AG04449 (cell line): ENCODE data around the gene DEFB119.
"Not testable (repeated sequence)": the region's sequence is repeated elsewhere in the genome, so short reads cannot be mapped to it uniquely, and the experiment has no call there.

Experiments used
- CTCF ChIA-PET: fragments of 350-600 bp; formaldehyde crosslinking; extraction: SDS; loops from one replicate; lab custom pipeline; 2021; ENCODE audit warnings: antibody characterized with exemption; lab: Yijun Ruan, JAX
- POLR2A ChIA-PET: fragments of 400-600, 350-600 bp; formaldehyde crosslinking; extraction: SDS; loops from one replicate; lab custom pipeline; 2020; ENCODE audit warnings: antibody characterized with exemption, inconsistent platforms; lab: Yijun Ruan, JAX
- DNase-seq: peaks from one replicate; pipeline ENCODE4 v3.0.0-alpha.2; 2010; ENCODE audit warnings: low read depth, low spot score
- H3K4me3 ChIP-seq: 2 replicates; pipeline ENCODE4 v1.5.1; 2011; ENCODE audit warnings: low read depth, mild to moderate bottlenecking, control low read depth, low read length
- TF ChIP-seq, protein P1 (sequence below): IDR thresholded peaks from one replicate; pipeline ENCODE4 v1.5.1; 2011; ENCODE audit warnings: mild to moderate bottlenecking, moderate library complexity, low read length, control low read depth, inconsistent platforms; ENCODE audit not compliant: insufficient read depth; ENCODE audit errors: missing control alignments

Gene DEFB119, protein sequence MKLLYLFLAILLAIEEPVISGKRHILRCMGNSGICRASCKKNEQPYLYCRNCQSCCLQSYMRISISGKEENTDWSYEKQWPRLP

DNA sequence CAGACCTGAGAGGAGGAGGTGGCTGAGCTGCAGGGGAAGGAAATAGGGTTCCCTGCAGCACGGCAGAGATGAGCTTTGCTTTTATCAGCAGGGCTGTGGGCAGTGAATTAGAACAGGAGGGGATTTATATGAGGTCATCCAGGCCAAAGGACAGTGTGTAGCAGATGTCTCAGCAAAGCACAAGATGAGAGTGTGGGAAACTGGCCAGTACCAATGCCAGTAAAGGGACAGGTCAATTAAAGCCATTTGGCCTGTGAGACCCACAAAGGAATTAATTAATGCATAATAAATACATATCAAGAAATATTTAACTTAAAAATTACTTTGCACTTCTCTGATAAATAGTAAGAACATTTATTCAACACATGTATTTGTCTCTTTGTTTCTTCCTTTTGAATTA, at the start of gene DEFB119:
Gene DEFB119, minus strand, starts transcription at position 101 of the 400 bp plus-strand sequence. CDS start 107 bp downstream, outside the sequence.
- TF ChIP-seq, protein P1, sequence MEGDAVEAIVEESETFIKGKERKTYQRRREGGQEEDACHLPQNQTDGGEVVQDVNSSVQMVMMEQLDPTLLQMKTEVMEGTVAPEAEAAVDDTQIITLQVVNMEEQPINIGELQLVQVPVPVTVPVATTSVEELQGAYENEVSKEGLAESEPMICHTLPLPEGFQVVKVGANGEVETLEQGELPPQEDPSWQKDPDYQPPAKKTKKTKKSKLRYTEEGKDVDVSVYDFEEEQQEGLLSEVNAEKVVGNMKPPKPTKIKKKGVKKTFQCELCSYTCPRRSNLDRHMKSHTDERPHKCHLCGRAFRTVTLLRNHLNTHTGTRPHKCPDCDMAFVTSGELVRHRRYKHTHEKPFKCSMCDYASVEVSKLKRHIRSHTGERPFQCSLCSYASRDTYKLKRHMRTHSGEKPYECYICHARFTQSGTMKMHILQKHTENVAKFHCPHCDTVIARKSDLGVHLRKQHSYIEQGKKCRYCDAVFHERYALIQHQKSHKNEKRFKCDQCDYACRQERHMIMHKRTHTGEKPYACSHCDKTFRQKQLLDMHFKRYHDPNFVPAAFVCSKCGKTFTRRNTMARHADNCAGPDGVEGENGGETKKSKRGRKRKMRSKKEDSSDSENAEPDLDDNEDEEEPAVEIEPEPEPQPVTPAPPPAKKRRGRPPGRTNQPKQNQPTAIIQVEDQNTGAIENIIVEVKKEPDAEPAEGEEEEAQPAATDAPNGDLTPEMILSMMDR, result no peak
- DNase-seq, result no peak
- no peak within 1 kb of the TSS for H3K4me3 ChIP-seq
- ChIA-PET CTCF (no interaction called here), POLR2A (no interaction called here)

DNA sequence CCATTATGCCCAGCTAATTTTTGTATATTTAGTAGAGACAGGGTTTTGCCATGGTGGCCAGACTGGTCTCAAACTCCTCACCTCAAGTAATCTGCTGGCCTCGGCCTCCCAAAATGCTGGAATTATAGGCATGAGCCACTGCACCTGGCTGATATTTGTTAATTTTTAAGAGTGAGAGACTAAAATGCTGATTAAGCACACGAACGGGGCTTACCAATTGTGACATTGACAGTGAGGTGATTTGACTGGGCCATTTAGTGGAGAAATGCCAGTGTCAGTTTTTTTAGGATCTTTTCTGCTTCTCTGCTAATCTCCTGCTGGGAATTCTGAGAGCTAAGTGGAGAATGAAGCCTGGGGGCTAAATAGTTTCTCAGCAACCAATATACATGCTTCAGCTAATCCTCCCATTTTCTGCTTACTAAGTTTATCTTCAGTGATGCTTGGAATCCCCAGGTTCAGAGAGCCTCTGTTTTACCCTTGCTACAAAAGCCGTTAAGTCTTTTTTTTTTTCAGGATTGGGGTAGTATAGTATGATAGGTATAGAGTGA, 40.3 kb upstream of the DEFB119 start:
- ChIA-PET CTCF (no interaction called here), POLR2A (no interaction called here)
- H3K4me3 ChIP-seq, result no peak overlapping the region
- TF ChIP-seq, protein P1, result no peak
- DNase-seq, result no peak

DNA sequence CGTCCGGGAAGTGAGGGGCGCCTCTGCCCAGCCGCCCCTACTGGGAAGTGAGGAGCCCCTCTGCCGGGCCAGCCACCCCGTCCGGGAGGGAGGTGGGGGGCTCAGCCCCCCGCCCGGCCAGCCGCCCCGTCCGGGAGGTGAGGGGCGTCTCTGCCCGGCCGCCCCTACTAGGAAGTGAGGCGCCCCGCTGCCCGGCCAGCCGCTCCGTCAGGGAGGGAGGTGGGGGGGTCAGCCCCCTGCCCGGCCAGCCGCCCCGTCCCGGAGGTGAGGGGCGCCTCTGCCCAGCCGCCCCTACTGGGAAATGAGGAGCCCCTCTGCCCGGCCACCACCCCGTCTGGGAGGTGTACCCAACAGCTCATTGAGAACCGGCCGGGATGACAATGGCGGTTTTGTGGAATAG, 37.2 kb upstream of the DEFB119 start:
- H3K4me3 ChIP-seq, CTCF ChIA-PET, DNase-seq, POLR2A ChIA-PET: not testable (repeated sequence)

DNA sequence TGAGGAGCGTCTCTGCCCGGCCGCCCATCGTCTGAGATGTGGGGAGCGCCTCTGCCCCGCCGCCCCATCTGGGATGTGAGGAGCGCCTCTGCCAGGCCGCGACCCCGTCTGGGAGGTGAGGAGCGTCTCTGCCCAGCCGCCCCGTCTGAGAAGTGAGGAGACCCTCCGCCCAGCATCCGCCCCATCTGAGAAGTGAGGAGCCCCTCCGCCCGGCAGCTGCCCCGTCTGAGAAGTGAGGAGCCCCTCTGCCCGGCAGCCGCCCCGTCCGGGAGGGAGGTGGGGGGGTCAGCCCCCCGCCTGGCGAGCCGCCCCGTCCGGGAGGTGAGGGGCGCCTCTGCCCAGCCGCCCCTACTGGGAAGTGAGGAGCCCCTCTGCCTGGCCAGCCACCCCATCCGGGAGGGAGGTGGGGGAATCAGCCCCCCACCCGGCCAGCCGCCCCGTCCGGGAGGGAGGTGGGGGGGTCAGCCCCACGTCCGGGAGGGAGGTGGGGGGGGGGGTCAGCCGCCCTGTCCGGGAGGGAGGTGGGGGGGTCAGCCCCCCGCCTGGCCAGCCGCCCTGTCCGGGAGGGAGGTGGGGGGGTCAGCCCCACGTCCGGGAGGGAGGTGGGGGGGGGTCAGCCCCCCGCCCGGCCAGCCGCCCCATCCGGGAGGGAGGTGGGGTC, 36.6 kb upstream of the DEFB119 start:
- H3K4me3 ChIP-seq, CTCF ChIA-PET, DNase-seq, POLR2A ChIA-PET: not testable (repeated sequence)

DNA sequence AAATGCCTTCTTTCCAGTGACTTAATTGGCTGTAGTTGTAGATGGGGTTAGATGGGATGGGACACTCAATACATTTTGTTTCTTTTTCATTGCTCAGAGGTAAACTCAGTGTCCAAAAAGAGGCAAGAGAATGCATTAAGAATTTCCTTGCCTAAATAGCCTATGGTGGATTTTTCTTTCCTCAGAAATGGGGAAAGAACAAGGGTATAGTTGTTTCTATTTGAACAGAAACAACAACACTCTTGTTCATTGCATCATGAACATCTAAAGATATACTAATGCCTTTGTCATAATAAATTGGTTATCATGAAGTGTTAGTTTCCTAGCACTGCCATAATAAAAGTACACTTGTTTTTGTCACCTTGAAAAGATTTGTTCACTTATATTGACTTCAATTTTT, 35.4 kb upstream of the DEFB119 start:
- ChIA-PET POLR2A (no interaction called here), CTCF (no interaction called here)
- no peak overlapping the region for H3K4me3 ChIP-seq
- TF ChIP-seq, protein P1, result no peak
- no peak for DNase-seq

DNA sequence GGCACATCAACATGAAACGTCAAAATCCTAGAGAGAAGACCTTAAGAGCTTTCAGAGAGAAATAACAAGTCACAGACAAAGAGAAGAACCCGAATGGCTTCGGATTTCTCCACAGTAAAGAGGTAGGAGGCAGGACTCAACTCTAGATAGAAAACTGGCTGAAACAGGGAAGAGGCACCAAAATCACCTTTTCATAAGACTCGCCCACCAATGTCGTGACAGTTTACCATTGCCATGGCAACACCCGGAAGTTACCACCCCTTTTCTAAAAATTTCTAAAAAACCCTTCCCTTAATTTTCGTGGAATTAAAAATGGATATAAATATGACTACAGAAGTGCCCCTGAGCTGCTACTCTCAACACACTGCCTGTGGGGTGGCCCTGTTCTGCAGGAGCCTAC, 27.9 kb upstream of the DEFB119 start:
- DNase-seq, result no peak
- POLR2A ChIA-PET, result no interaction called here
- TF ChIP-seq, protein P1, result no peak

DNA sequence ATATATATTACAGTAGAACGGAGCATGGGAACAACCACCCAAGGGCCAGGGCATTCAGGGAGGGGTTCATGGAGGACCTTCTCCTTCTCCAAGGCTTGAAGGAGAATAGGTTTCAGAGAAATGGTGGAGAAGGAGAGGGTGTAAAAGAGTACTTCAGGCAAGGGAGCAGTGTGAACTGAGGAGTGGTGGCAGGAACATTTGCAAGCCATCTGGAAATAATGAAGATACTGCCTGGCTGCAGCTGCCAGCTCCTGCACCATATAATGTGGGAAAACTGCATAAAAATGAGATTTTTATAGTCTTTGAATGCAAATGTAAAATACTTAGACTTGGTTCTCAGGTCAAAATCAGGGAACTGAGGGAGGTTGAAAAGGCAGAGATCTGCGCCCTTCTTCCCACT, 25.3 kb upstream of the DEFB119 start:
- POLR2A ChIA-PET, result no interaction called here
- no peak overlapping the region for H3K4me3 ChIP-seq
- CTCF ChIA-PET, result interaction anchor here (4.8 kb wide), 1 partner anchor 87 kb away, joined by 52 read pairs; no protein-coding TSS in a partner anchor
- DNase-seq, result no peak
- TF ChIP-seq, protein P1, result no peak

More for the DNA sequence above, 27.9 kb upstream of the DEFB119 start:
- H3K4me3 ChIP-seq, result no peak overlapping the region
- CTCF ChIA-PET, result no interaction called here
